AG04449 (cell line): ENCODE results near the gene DLG3.

Source experiments
- CTCF ChIA-PET: fragments of 350-600 bp; formaldehyde crosslinking; extraction: SDS; loops from one replicate; lab custom pipeline; 2021; ENCODE audit warnings: antibody characterized with exemption; lab: Yijun Ruan, JAX
- POLR2A ChIA-PET: fragments of 400-600, 350-600 bp; formaldehyde crosslinking; extraction: SDS; loops from one replicate; lab custom pipeline; 2020; ENCODE audit warnings: antibody characterized with exemption, inconsistent platforms; lab: Yijun Ruan, JAX
- DNase-seq: peaks from one replicate; pipeline ENCODE4 v3.0.0-alpha.2; 2010; ENCODE audit warnings: low read depth, low spot score
- H3K4me3 ChIP-seq: 2 replicates; pipeline ENCODE4 v1.5.1; 2011; ENCODE audit warnings: low read depth, mild to moderate bottlenecking, control low read depth, low read length
- CTCF ChIP-seq: IDR thresholded peaks from one replicate; pipeline ENCODE4 v1.5.1; 2011; ENCODE audit warnings: mild to moderate bottlenecking, moderate library complexity, low read length, control low read depth, inconsistent platforms; ENCODE audit not compliant: insufficient read depth; ENCODE audit errors: missing control alignments

The DLG3 gene

GRCh38 chrX:70497026-70497425 is 52.4 kb downstream of the DLG3 start:
- CTCF ChIA-PET, result no interaction called here
- POLR2A ChIA-PET, result no interaction called here
- no peak for DNase-seq
- H3K4me3 ChIP-seq, result no peak overlapping the region
- TF ChIP-seq CTCF, result no peak

GRCh38 chrX:70498129-70498528 is 53.5 kb downstream of the DLG3 start:
- DNase-seq, result no peak
- no peak for TF ChIP-seq CTCF
- ChIA-PET POLR2A (no interaction called here), CTCF (interaction anchor here (0.6 kb wide), 1 partner anchor 46 kb away, joined by 3 read pairs; no protein-coding TSS in a partner anchor)
- H3K4me3 ChIP-seq, result no peak overlapping the region

GRCh38 chrX:70500826-70501225 is 56.2 kb downstream of the DLG3 start:
- no peak for TF ChIP-seq CTCF

GRCh38 chrX:70504772-70505450 is 60.3 kb downstream of the DLG3 start:
- no peak for TF ChIP-seq CTCF
- no peak overlapping the region for H3K4me3 ChIP-seq
- ChIA-PET POLR2A (no interaction called here), CTCF (no interaction called here)
- DNase-seq, result no peak

More at GRCh38 chrX:70500826-70501225, 56.2 kb downstream of the DLG3 start:
- ChIA-PET POLR2A (no interaction called here), CTCF (no interaction called here)
- no peak overlapping the region for H3K4me3 ChIP-seq
- no peak for DNase-seq

GRCh38 chrX:70505451-70505841 is 60.8 kb downstream of the DLG3 start:
- no peak for DNase-seq
- CTCF ChIA-PET, result no interaction called here
- no peak for TF ChIP-seq CTCF
- POLR2A ChIA-PET, result no interaction called here
- H3K4me3 ChIP-seq, result no peak overlapping the region

- POLR2A ChIA-PET, result no interaction called here
- DNase-seq, result no peak
- no peak for TF ChIP-seq CTCF
- CTCF ChIA-PET, result no interaction called here
- no peak overlapping the region for H3K4me3 ChIP-seq
Measured at GRCh38 chrX:70508296-70508911, 63.8 kb downstream of the DLG3 start.
